Colon (tissue), 2 donors: Measurements from ENCODE around the gene KIRREL1.
"Not testable (repeated sequence)": the region's sequence is repeated elsewhere in the genome, so short reads cannot be mapped to it uniquely, and the experiment has no call there.

Source experiments
- FAIRE-seq: peaks from 2 replicates; lab custom pipeline; 2012; peaks lifted over from hg19 to GRCh38; lab: Jason Lieb, UNC
- donor health status: control.
- donor health status: control.

KIRREL1 gene

DNA sequence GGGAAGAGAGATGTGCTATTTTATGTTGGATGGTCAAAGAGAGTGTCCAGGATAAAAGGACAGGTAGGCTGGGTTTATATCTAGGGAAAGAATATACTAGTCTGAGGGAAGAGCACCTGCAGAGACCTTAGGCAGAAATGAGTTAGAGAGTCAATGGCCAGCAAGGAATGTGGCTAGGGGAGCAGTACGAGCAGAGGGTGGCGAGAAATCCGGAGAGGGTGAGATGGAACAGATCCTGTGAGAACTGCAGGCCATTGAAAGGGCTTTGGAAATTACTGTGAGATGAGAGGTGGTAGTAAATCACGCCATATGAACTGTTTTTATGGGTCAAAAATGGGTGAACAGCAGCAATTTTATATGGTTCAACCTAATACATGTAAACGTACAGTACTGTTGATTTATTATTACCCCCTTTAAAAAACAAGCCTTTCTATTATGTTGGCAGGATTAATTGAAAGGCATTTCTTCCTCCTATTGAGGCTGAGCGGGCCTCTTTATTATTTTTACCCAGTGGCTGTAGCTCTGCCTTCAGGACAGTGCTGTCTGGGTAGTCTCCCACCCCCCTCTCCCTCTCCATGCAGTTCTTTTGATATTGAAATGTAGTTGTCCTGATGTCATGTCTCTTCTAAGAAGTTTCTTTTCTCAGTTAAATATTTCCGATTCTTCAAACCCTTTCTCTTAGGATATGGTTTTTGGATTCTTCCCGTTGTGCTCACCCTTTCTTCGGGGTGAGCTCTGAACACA lies 112.1 kb downstream of the KIRREL1 start:
- no peak for FAIRE-seq

DNA sequence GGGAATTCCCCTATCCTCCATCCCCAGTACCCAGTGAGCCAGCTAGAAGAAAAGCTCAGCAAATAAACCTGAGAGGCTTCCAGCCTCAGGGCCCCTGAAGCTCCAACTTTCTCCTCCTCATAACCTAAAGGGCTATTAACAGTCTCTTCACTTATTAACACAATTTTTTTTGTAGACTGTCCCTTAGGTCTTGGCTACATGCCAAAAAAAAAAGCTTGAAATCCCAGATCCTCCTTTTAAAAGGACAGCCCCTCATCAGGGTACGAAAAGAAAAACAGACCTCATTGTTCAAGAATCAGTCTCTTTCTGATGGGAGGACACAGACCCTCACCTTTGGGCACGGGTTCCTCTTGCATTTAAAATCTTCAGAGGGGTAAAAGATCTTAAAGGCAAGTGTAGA lies 114.5 kb downstream of the KIRREL1 start:
- no peak for FAIRE-seq

DNA sequence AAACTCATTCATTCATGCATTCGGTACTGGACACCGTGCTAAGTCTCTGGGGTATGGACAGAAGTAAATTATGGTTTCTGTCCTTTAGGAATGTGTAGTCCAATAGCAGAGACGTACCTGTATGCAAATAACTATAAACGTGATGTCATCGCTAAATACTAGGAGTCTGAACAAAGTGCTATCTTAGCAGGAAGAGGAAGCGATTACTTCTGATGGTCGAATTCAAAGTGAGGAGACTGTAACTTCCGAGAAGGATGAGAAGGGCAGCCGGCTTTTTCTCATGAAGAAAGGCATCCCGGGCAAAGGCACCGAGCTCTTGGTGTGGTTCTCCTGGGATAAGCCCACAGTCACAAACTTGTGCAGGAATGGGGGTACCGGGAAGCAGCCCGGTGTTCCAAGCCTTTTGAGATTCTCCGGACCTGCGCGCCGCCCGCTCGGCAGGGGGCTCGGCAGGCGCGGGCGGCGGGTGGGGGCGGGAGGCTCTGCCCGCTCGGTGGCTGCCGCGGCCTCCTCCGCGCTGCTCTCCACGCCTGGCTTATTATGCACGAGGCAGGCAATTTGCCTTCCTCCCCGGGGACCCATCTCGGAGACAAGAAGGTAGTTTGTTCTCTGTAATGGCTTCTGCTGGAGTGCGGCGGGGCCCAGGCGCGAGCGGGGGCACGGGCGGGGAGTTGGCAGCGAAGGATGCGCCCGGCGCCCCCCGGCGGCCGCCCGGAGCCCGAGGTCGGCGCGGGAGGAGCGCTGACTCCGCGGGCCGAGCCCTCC lies 119.7 kb downstream of the KIRREL1 start:
- no peak for FAIRE-seq

DNA sequence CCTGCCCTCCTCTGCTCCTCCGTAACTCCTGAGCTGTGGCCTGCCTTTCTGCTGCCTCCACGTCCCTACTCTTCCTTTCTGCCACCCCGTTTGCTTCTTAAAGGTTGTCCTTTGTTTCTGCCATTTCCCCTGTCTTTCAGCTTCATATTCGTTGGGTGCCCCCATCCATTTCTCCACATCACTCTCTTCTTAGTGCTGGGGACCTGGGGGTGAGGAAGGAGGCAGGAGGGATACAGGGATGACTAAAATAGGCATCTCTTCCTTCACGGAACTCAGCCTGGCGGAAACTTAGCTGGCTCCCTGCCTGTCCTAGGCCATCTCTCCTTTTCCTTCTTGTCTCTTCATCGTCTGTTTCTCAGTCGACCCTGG lies 120.3 kb downstream of the KIRREL1 start:
- no peak for FAIRE-seq

- no peak for FAIRE-seq
Measured at GRCh38 chr1:158115126-158115525, 121.7 kb downstream of the KIRREL1 start.

- FAIRE-seq, result no peak
Measured at GRCh38 chr1:158116311-158117167, 123.1 kb downstream of the KIRREL1 start.

- FAIRE-seq, result no peak
Measured at GRCh38 chr1:158117854-158118704, 124.6 kb downstream of the KIRREL1 start.

DNA sequence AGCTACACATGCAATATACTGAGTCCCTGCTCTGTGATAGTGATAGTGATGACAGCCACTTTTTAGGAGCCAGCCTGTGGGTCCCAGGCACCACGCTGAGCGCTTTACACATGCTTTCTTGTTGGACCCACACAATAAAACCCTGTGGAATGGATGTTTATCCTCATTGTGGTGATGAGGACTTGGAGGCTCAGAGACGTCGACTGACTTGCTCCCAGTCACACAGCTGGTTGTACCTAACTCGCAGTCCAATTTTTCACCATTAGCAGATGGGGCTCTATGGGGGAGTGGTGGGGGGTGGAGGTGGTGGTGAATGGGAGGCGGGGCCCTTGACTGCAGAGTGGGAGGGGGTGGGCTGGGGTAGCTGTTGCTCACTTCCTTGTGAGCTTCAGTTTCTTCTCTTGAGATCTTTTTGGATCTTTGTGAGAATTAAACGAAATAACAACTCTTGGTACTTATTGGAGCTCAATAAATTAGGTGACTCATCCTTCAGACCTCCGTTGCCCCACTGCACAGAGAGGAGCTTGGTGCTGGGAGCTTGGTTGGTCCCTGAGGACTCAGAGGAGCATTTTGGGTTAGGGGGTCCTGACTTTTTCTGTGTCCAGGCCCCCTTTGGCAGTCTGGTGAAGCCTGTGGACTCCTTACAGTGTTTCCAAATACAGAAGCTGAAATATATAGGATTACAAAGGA lies 125.4 kb downstream of the KIRREL1 start:
- FAIRE-seq, result no peak

- no peak for FAIRE-seq
Measured at GRCh38 chr1:158119976-158120653, 126.7 kb downstream of the KIRREL1 start.

- FAIRE-seq, result no peak
Measured at GRCh38 chr1:158121604-158122254, 128.3 kb downstream of the KIRREL1 start.

DNA sequence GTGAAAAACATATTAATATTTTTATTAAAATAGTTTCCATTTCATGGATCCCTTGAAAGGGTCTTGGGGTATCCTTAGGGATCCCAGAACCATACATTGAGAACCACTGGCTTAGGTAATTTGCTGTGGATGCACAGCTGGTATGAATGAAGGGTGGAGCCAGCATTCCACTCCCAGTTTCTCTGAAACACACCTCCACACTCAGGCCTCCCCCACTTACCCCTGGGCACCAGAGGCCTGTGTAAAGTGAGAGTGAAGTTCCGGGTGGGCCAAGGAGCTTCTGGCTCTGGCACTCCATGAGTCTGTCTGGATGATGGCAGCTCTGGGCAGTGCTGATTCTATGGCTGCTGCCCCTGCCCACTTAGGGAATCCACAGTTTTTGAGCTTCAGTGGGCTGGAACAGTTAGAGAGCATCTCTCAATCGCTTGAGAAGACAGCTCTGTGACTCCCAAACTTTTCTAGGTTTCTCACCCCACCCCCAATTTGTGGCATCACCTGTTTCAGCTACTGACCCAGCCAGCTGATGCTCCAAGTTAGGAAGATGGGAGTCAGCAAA lies 129.5 kb downstream of the KIRREL1 start:
- FAIRE-seq, result no peak

DNA sequence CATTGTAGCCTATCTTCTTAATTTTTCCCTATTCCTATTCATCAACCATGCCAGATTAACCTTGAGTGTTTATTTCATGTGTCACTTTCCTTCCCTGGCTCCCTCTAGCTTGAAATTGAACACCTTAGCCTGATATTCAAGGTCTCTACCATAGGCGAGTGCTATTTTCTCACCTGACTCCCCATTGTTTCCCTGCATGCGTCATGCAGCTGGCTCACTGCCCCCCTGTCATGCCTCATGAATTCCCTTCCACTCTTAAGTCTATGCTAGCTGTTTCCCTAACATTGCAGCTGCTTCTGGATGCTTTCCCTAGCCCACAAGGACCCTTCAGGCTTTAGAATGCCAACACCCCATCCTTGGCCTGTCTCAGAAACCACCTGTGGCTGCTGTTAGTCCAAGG lies 130.6 kb downstream of the KIRREL1 start:
- FAIRE-seq, result no peak

DNA sequence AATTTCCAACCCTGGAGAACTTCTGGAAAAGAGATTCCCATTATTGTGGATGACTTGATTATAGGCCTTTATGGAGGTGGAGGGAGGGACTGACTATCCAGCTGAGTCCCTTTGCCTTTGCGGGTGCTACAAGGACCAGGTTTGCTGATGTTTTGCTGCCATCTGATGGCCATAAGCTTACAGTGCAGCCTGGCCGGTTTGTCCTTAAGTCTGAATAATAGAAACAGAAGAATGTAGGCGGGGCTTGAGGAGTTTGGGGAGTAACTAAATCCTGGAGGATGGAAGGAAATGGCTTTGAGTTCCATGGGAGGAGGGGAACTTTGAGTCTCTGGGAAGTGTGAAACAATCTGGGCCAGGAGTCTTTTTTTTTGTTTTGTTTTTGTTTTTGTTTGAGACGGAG lies 131.6 kb downstream of the KIRREL1 start:
- FAIRE-seq, result no peak

- FAIRE-seq, result no peak
Measured at GRCh38 chr1:158126425-158126824, 133.0 kb downstream of the KIRREL1 start.

DNA sequence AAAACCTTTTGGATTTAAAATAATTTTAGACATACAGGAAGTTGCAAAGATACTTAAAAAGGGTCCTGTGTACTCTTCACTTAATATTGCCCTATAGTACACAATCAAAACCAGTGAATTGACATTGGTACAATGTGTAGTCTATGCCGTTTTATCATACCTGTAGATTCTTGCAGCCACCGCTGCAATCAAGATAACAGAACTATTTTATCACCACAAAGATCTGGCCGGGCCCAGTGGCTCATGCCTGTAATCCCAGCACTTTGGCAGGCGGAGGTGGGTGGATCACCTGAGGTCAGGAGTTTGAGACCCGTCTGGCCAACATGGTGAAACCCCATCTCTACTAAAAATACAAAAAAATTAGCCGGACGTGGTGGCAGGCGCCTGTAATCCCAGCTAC lies 135.1 kb downstream of the KIRREL1 start:
- FAIRE-seq, result not testable (repeated sequence)

GRCh38 chr1:158131217-158131616 lies 137.8 kb downstream of the KIRREL1 start:
- FAIRE-seq, result no peak

DNA sequence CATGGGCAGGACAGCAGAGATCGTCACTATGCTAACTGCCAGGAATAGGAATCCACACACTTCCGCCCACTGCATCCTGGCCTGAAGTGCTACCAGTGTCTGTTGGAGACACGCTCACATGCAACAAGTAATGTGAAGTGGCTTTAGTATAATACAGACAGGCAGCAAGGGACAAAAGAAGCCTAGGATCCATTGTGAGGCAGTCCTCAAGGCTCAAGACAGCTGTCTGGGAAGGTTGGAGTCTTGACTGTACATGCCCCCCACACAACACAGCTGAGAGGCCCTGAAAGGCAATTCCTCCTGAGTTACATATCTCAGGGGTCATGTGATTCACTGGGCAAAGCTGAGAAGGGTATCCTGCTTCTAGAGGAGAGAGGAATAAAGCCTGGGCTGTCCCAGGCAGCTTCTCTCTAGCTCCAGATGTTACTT lies 147.3 kb downstream of the KIRREL1 start:
- FAIRE-seq, result no peak

- FAIRE-seq, result no peak
Measured at GRCh38 chr1:158145173-158145719, 151.8 kb downstream of the KIRREL1 start.

GRCh38 chr1:158146165-158146564 lies 152.7 kb downstream of the KIRREL1 start:
- no peak for FAIRE-seq
